ENCODE results near the gene PLEKHO2. TPM values are rescaled to one million over a fixed set of nuclear protein-coding genes. Genes with fewer than 3 reads are reported as not detected.

PLEKHO2 gene
- total and polyA plus RNA-seq, 2 experiments from 2014 or later, result 9.0 to 29.4 TPM

- H3K4me2 ChIP-seq, result peak within 1 kb of the TSS; percentile 82
- H3K27me3 Mint-ChIP-seq (ENCODE audit: insufficient read depth, low read depth, poor library complexity), result peaks cover 31% of the 10 kb centered on the region
- peak within 1 kb of the TSS; percentile 81 for H3K4me3 Mint-ChIP-seq
- no peak within 1 kb of the TSS for H3K27ac ChIP-seq (ENCODE audit: low read depth)
- no peaks in the 10 kb centered on the region for H4K20me1 ChIP-seq (replicated peaks; ENCODE audit: insufficient read depth)
- H3K9me3 Mint-ChIP-seq, result peaks cover 10% of the 10 kb centered on the region
- peak within 1 kb of the TSS; percentile 96 for H2AFZ ChIP-seq
- H3K79me2 ChIP-seq (replicated peaks; ENCODE audit: insufficient read depth), result no peaks in the 10 kb centered on the region
- no peak within 1 kb of the TSS for H3K27ac Mint-ChIP-seq
- H3K9me2 ChIP-seq (ENCODE audit: insufficient read depth), result no peaks in the 10 kb centered on the region
- no peaks in the 10 kb centered on the region; the same call in 2 of the 3 replicates for H3K36me3 Mint-ChIP-seq (ENCODE audit: low read depth)
- H3K27me3 ChIP-seq (ENCODE audit: insufficient read depth), result peaks cover 33% of the 10 kb centered on the region
- DNase-seq (ENCODE audit: low spot score) (peak; percentile 91), ATAC-seq (peak; percentile 90)
- peak within 1 kb of the TSS; percentile 88 for H3K4me3 ChIP-seq
- peaks cover under 1% of the 10 kb centered on the region; the same call in 1 of the 2 replicates for H3K36me3 ChIP-seq (ENCODE audit: insufficient read depth)
- H3F3A ChIP-seq (replicated peaks; ENCODE audit: low read depth), result 0 out of 2 replicates have a peak, but pooled peaks cover 6% of the 10 kb centered on the region
- peaks cover 29% of the 10 kb centered on the region for H3K4me1 Mint-ChIP-seq
- H3K4me1 ChIP-seq (ENCODE audit: insufficient read depth), result peaks cover 26% of the 10 kb centered on the region
- TF ChIP-seq POLR2AphosphoS5 (IDR thresholded peaks at IDR 0.05; ENCODE audit: low read depth), result peak; percentile 79
- no peak for TF ChIP-seq JUNB (IDR thresholded peaks at IDR 0.05; ENCODE audit: unreplicated experiment)
Observed at GRCh38 chr15:64911311-64912186, 69.8 kb downstream of the PLEKHO2 start, which contains the start of gene ANKDD1A. Gene ANKDD1A (plus strand): TSS chr15:64911902. CDS start chr15:64911931, 29 bp downstream.

DNA sequence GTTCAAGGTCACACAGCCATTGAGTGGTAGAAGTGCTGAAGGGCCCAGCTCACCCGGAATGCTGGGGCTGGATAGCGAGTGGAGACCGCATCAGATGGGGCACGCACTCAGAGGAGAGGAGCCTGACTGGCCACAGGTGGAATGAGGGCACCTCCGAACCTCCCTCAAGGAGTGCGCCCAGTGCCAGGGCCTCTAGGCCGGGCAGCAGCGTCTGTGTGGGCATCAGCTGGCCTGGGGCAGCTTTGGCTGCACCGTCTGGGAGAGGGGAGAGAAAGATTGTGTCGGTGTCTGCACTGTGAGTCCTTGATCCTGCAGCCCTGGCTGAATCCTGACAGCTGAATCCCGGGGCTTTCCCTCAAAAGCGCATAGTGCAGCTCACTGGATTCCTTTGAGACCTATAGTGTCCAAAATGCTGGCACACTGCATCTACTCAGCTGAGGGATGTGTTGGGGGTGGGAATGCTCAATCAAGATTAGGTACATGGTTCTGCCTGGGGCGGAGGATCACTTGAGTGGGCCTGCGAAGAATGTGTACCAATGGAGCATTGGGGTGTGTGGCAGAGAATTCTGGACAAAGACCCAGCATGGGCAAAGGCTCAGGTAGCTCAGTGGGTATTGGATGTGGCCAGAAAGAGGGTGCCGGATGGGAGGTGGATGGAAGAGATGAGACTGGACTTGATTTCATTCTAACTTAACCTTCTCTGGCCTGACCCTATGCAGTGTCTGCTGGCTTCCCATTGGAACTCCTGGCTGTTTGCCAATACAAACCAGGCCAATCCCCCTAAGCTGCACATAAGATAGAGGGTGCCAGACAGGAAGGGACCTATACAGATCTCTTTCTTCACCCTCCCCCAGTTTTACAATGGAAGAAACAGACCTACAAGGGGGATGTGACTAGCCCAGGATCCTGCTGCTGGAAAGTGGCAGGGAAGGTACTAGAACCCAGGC lies 70.9 kb downstream of the PLEKHO2 start:
- peak overlapping the region; percentile 90; the same call in 1 of the 2 replicates for H2AFZ ChIP-seq
- ATAC-seq, result peak; percentile 9
- Mint-ChIP-seq H3K27ac (no peak overlapping the region), H3K4me1 (peaks cover 33% of the 10 kb centered on the region), H3K9me3 (no peaks in the 10 kb centered on the region; the same call in 2 of the 3 replicates), H3K36me3 (ENCODE audit: low read depth) (no peaks in the 10 kb centered on the region), H3K4me3 (peak overlapping the region; percentile 81), H3K27me3 (ENCODE audit: insufficient read depth, low read depth, poor library complexity) (peaks cover 30% of the 10 kb centered on the region)
- peak overlapping the region; percentile 82 for H3K4me2 ChIP-seq
- H3K36me3 ChIP-seq (ENCODE audit: insufficient read depth), result no peaks in the 10 kb centered on the region
- H3K4me3 ChIP-seq, result peak overlapping the region; percentile 88
- H3K27me3 ChIP-seq (ENCODE audit: insufficient read depth), result peaks cover 33% of the 10 kb centered on the region
- no peaks in the 10 kb centered on the region for H3K9me2 ChIP-seq (ENCODE audit: insufficient read depth)
- DNase-seq (ENCODE audit: low spot score), result no peak
- no peaks in the 10 kb centered on the region for H3K79me2 ChIP-seq (replicated peaks; ENCODE audit: insufficient read depth)
- 0 out of 2 replicates have a peak, but pooled peaks cover 6% of the 10 kb centered on the region for H3F3A ChIP-seq (replicated peaks; ENCODE audit: low read depth)
- H4K20me1 ChIP-seq (replicated peaks; ENCODE audit: insufficient read depth), result no peaks in the 10 kb centered on the region
- H3K27ac ChIP-seq (ENCODE audit: low read depth), result no peak overlapping the region
- H3K4me1 ChIP-seq (ENCODE audit: insufficient read depth), result peaks cover 26% of the 10 kb centered on the region
- no peak for TF ChIP-seq ZNF331 (CRISPR knock-in tag; IDR thresholded peaks at IDR 0.05; ENCODE audit: low read depth)
- no peak for TF ChIP-seq CTCF (conservative IDR thresholded peaks at IDR 0.05; ENCODE audit: low read depth in 2 of 2)
- TF ChIP-seq, protein P1, sequence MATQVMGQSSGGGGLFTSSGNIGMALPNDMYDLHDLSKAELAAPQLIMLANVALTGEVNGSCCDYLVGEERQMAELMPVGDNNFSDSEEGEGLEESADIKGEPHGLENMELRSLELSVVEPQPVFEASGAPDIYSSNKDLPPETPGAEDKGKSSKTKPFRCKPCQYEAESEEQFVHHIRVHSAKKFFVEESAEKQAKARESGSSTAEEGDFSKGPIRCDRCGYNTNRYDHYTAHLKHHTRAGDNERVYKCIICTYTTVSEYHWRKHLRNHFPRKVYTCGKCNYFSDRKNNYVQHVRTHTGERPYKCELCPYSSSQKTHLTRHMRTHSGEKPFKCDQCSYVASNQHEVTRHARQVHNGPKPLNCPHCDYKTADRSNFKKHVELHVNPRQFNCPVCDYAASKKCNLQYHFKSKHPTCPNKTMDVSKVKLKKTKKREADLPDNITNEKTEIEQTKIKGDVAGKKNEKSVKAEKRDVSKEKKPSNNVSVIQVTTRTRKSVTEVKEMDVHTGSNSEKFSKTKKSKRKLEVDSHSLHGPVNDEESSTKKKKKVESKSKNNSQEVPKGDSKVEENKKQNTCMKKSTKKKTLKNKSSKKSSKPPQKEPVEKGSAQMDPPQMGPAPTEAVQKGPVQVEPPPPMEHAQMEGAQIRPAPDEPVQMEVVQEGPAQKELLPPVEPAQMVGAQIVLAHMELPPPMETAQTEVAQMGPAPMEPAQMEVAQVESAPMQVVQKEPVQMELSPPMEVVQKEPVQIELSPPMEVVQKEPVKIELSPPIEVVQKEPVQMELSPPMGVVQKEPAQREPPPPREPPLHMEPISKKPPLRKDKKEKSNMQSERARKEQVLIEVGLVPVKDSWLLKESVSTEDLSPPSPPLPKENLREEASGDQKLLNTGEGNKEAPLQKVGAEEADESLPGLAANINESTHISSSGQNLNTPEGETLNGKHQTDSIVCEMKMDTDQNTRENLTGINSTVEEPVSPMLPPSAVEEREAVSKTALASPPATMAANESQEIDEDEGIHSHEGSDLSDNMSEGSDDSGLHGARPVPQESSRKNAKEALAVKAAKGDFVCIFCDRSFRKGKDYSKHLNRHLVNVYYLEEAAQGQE (IDR thresholded peaks at IDR 0.05; ENCODE audit: unreplicated experiment), result no peak
- TF ChIP-seq JUNB (IDR thresholded peaks at IDR 0.05; ENCODE audit: unreplicated experiment), result no peak
- TF ChIP-seq ZNF114 (CRISPR knock-in tag; IDR thresholded peaks at IDR 0.05), result no peak
- no peak for TF ChIP-seq EZH2 (IDR thresholded peaks at IDR 0.05; ENCODE audit: low read depth, unreplicated experiment)
- no peak for TF ChIP-seq EZH2phosphoT487 (IDR thresholded peaks at IDR 0.05; ENCODE audit: unreplicated experiment)
- TF ChIP-seq POLR2AphosphoS5 (IDR thresholded peaks at IDR 0.05; ENCODE audit: low read depth), result no peak
- no peak for TF ChIP-seq CREB1 (CRISPR knock-in tag; IDR thresholded peaks at IDR 0.05; ENCODE audit: low read depth)
- no peak for TF ChIP-seq NANOG (IDR thresholded peaks at IDR 0.05; ENCODE audit: borderline replicate concordance)
- TF ChIP-seq, protein P2, sequence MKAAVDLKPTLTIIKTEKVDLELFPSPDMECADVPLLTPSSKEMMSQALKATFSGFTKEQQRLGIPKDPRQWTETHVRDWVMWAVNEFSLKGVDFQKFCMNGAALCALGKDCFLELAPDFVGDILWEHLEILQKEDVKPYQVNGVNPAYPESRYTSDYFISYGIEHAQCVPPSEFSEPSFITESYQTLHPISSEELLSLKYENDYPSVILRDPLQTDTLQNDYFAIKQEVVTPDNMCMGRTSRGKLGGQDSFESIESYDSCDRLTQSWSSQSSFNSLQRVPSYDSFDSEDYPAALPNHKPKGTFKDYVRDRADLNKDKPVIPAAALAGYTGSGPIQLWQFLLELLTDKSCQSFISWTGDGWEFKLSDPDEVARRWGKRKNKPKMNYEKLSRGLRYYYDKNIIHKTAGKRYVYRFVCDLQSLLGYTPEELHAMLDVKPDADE (IDR thresholded peaks at IDR 0.05), result no peak
